ENCODE results near the gene SLC28A1.

GRCh38 chr15:84910928-84911623, 26.6 kb downstream of the SLC28A1 start:
- TF ChIP-seq EZH2 (IDR thresholded peaks at IDR 0.05; ENCODE audit: insufficient read depth, poor library complexity, severe bottlenecking) (no peak), EZH2phosphoT487 (IDR thresholded peaks at IDR 0.05; ENCODE audit: insufficient read depth, low read depth) (no peak)

Data from GM23248 (cell line).